Smooth muscle cell of the pulmonary artery (primary cell): ENCODE data around the gene ISCA2. TPM values are rescaled to one million over a fixed set of nuclear protein-coding genes. Genes with fewer than 3 reads are reported as not detected.

ENCODE experiments used
- total RNA-seq: library from RNA; depleted of rRNA; stranded (reverse); fragments of >200 nt; gene quantifications from 2 replicates; pipeline ENCODE4 v1.2.3, GENCODE V29; 2014

ISCA2 gene, protein sequence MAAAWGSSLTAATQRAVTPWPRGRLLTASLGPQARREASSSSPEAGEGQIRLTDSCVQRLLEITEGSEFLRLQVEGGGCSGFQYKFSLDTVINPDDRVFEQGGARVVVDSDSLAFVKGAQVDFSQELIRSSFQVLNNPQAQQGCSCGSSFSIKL
- total RNA-seq, result 7.3 and 10.0 TPM in 2 replicates

DNA sequence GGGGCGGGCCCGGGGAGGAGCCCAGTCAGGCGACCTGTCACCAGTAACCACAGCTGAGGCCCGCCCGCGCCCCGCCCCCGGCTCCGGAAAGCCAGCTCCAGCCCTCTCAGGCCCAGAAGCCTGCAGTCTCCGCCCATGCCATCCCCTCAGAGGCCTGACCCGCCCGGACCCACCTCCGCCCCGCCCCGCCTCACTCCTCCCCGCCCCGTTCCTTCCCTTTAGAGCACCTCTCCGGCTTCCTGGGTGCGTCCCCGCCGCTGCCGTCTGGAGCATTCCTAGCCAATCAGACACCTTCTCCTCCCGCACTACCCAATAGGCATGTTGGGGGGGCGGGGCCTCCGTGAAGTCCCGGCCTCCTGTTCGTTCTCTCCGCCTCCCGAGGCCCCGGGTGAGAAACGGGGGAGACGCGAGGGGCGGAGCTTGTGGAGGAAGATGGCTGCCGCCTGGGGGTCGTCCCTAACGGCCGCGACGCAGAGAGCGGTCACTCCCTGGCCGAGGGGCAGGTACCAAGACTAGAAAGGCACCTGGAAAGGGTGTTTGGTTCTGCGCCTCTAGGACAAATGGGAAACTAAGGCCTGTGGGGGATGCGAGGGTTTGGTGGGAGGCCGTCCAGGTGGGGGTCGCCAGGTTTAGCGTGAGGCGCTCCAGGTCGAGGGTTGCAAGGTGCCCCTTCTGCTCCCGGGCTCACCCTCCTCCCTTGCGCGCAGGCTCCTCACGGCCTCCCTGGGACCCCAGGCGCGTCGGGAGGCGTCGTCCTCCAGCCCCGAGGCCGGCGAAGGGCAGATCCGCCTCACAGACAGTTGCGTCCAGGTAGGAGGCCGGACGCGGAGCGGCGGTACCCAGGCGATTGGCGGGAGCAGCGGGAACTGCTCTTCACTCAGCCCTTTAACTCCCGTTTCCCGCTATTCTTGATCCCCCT is at the start of gene ISCA2:
TSS of gene ISCA2 (plus strand) at position 423 of the 919 bp plus-strand sequence. CDS start at position 433, 10 bp downstream.

DNA sequence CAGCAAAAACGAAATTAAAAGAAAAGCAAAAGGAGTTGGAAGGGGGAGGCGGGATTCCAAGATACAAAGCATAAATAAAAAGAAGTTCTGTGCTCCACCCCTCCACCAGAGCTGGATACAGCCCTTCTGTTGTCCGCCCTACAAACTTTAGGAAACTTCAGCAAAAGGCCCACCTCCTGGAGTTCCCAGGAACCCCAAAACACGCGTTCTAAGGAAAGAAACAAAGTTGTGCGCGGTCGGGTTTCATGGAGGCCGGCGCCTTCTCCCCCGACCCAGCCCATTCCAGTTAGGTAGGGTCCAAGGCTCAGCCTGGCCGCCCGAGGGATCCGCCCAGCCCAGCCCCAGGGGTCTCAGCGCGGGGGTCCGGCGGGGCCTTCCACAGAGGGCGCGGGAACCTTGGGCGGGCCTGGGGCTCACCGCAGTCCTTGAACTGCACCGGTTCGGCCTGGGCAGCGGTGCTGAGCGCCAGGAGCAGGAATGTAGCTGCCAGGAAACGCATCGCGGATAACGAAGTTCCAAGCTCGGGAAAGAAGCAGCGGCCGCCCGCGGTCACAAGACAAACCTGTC is 706 bp upstream of the ISCA2 start, which contains the start of gene NPC2:
TSS of gene NPC2 (minus strand) at position 530 of the 567 bp plus-strand sequence. CDS start at position 499, 31 bp downstream.

Other genes with a start within 250 kb of the ISCA2 start
- 33.1 and 34.4 TPM in 2 replicates for gene ABCD4, start 190.8 kb upstream of the ISCA2 start, total RNA-seq
- not detected in 2 replicates for gene VRTN, start 145.3 kb upstream of the ISCA2 start, total RNA-seq
- under 0.01 TPM in 1 of 2 replicates, not detected in the other for gene SYNDIG1L, start 67.6 kb upstream of the ISCA2 start, total RNA-seq
- gene NPC2, start 460 bp upstream of the ISCA2 start, total RNA-seq, result 288 and 325 TPM in 2 replicates
- 517 and 605 TPM in 2 replicates for gene LTBP2, start 118.5 kb downstream of the ISCA2 start, total RNA-seq
- 33.2 and 38.1 TPM in 2 replicates for gene AREL1, start 219.3 kb downstream of the ISCA2 start, total RNA-seq
- gene FCF1, start 219.4 kb downstream of the ISCA2 start, total RNA-seq, result 43.4 and 45.9 TPM in 2 replicates